HG03097 (cell line): ENCODE measurements around the gene CDKAL1.

Experiments
- ATAC-seq: cut with Tn5 transposase; IDR thresholded peaks from one replicate; pipeline ENCODE4 v1.9.1; 2021; ENCODE audit not compliant: unreplicated experiment, low FRiP score

Gene CDKAL1

DNA sequence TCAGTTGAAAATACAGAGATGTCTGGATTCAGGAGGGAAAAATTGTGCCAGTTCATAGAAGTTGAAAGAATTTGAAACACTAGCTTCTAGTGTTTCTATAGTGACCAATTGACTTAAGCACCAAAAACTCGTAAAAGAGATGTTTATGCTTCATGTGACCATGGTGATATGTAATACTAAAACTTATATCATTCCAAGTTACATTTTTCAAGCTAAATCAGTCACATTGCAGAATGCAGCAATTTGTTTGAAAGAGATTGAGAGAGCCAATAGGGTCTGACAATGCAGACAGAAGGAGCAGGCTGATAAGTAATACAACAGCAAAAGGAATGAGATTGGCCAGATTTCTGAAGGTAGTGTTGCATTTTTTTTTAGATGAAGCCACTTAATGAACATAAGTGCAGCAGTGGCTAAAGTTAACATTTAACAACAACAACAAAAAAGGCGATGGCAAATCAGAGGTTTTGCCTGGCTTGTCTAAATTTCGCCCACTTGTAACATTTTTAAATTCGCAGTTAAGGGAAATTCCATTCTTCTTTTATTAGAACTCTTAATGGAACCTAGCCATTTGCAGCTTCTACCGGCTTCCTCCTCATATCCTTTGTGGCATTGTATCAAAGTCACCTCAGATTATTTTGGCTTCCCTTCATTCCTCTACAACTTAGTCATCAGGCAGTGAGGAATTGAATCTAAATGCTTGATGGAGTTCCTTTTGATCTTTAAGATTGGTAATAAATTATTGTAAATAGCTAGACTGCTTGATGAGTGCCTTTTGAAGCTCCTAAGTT lies 575.3 kb downstream of the CDKAL1 start:
- no peak for ATAC-seq

DNA sequence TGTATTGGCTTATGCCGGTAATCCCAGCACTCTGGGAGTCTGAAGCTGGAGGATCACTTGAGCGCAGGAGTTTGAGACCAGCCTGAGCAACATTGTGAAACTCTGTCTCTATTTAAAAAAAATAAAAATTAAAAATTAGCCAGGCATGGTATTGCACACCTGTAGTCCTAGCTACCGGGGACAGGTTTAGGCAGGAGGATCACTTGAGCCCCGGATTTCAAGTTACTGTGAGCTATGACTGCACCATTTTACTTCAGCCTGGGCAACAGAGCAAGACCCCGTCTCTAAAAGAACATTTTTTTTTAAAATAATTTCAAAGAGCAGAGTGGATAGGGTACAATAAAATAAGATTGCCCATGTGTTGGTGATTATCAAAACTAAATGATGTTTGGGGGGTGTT lies 576.4 kb downstream of the CDKAL1 start:
- no peak for ATAC-seq

DNA sequence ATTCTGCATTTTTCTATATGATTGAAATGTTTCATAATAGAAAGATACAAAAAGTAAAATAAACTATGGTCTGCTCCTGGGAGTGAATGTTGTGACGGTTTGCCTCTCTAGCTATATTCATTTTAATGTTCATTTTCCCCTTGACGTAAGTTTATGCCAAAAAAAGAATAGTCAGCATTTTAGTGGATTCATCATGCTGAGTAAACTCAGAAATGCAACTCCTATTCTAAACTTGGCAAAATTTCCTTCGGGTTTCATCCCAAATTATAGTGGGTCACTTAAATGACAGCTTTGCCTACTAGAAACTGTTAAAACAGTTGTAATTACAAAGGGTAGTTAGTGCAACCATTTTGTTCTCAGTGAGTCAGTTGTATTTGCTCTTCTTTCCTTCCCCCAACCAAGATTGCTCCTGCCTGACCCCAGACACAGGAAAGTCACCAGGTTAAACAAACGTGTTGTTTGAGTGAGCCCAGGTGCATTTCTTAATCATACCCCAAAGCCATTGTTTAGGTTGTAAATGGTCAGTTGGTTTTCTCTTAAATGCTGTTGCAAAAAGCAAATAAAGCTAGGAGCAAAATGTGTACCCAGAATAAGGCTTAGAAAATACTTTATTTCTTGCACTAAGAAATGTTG lies 577.0 kb downstream of the CDKAL1 start:
- ATAC-seq = no peak

DNA sequence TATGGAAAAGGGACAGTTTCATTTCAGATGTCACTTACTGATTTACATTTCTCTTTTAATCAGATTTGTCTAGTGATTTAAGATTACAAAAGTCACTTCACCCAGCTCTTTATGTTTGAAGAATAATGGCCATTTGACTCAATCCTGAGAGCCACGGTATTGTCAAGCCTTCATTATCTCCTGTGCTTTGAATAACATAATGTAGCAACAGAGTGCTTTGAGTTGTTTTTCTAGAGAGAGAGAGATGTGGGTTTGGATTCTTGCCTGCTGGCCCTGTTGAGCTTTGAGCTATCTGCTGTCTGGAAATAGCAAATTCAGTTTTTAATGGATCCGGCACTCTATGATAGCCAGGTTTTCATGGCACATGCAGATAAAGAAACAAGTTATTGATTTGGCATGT lies 580.9 kb downstream of the CDKAL1 start:
- ATAC-seq = no peak

DNA sequence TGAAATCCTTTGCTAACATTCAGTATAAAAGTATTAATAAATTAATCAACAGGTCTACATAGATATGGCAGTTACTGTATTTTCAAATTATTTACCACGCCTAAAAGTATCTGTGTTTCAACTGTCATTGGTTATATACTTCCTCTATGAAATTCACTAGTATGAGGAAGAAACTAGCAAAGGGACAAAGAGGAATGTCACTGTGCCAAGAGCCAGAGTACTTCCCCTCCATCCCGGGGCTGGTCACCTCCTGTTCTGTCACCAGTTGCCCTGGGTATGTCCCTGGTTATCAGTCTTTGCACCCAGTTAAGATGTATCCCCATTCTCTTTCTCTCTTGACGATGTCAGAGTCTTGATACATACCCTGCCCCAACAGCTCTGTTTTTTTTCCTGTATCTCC lies 582.5 kb downstream of the CDKAL1 start:
- ATAC-seq = no peak

DNA sequence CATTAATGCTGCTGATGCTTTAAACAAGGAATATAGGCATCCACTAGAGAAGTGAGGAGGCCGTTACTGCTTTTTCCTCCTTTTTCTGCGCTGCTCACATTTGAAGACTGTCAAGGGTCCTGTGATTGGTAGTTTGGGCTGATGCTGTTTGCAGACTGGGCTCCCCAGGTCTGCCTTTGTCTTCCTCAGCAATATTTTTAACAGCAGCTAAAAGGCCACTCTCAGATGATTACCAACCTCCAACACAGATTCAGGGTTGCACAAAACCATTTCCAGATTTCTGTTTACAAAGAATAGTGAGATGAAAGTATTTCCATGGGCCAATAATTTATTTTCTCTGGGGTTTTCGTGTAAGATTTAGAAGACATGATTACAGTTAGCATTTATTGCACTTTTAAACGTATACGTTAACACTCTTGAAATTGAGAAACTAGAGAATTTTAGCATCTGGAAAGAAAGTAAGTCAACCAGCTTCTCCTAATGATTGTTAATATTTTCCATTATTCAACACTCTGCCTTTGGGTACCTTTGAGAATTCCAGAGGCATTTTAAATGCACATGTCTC lies 584.0 kb downstream of the CDKAL1 start:
- ATAC-seq = no peak

DNA sequence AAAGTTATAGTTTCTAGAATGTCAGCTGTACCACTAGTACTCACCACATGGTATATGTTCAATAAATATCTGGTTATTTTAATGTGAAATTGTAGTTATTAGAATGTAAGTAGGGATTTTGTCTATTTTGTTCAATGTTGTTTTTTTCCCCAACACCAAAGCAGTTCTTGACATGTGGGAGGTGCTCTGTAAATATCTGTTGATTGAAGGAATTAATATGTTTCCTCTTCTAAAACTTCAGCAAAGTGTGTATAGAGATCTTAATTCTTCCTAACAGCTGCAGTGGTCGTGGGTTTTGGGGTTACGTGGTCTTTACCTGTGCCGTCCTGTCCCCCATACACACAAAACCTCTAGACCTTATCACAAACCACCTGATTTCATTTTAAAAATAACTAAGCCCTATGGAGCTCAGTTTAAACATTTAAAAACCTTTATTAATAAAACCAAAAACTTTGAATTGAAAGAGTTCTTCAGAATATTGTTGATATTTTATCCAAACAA lies 587.4 kb downstream of the CDKAL1 start:
- ATAC-seq = no peak

DNA sequence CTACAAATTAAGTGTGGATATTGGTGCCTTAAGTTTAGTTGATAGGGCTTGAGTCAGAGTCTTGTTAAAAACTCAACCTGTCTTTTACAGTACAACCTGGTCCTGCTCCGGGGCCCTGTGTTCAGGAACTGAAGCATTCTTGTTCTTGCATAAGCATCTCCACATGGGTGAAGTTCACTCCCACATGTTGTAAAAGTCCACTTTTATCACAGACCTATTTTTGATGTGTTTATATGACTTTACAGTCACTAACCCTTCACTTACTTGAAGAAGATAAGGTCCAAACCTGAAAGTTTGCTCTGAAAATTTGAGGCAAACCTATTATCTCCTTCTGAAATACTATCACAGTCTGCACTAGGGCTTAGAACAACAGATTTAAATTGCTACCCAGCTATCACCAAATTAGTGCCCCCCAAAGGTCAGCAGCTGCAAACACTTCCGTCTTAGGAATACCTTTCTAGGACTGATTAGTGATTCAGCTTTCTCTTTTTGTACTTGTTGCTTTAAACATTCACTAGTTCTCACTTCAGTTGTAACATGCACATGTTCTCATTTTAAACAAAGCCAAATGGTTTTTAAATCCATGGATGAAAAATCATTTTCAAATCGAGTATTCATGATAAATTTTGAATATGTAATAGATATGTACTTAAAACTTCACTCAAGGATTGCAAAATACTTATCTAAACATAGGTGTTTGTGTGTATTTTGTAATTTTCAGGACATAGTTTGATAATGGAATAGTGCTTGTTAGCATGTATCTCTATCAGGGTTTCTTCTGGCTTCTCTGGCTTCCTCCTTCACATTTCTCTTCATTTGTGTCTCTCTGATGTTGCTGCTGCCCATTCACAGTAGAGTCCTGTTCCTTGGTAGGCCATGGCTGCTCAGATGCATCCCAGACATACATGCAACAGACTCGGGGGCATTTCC lies 589.5 kb downstream of the CDKAL1 start:
- ATAC-seq = no peak

DNA sequence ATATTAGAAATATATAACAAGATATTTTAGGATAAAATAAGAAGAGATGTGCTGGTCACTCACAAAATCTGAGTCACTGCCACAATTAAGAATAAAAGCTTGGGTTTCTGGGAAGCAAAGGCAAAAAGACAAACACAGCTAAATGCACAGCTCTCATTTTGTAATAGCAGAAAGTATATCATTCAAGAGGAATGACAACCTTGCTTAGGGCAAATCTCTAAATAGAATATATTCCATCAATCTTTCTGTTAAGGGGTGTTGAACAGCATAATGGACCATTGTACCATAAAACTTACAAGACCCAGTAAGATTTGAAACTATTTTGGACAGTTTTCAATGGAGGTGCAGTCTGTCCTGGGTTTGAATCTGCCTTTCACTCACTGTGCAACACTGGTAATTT lies 594.3 kb downstream of the CDKAL1 start:
- no peak for ATAC-seq

DNA sequence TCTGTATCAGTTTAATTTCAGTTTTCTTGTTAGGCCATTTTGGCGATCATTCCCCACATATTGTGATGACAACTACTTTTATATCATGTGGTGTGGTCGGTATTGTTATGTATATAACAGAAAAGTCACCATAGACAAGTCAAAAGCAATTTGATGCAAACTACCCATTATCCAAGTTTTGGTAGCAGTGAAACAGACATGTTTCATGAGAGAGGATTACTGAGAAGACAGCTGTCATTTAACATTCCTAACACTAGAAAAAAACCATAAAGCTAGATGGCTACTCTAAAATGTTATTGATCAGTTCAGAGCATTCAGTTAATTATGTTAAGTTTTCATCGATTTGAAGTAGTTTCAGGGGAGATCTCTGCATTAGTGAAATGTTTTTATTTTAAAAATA lies 597.1 kb downstream of the CDKAL1 start:
- ATAC-seq = no peak

DNA sequence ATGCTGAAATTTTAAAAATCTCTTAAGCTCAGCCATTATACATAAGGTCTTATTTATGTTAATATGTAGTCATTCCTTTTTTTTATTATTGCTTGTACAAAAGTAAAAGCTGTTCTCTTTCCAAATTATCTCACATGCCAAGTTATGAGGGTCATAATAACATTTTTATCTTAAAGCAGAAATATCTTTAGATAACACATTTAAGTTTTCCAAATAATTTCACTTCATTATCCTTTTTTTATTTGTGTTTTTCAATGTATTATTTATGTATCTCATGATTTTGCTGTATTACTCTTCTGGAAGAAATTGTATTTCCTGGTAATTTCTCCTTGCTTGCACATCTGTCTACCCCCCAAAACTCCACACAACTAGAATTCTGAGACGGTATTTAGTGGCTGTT lies 598.2 kb downstream of the CDKAL1 start:
- ATAC-seq = no peak

DNA sequence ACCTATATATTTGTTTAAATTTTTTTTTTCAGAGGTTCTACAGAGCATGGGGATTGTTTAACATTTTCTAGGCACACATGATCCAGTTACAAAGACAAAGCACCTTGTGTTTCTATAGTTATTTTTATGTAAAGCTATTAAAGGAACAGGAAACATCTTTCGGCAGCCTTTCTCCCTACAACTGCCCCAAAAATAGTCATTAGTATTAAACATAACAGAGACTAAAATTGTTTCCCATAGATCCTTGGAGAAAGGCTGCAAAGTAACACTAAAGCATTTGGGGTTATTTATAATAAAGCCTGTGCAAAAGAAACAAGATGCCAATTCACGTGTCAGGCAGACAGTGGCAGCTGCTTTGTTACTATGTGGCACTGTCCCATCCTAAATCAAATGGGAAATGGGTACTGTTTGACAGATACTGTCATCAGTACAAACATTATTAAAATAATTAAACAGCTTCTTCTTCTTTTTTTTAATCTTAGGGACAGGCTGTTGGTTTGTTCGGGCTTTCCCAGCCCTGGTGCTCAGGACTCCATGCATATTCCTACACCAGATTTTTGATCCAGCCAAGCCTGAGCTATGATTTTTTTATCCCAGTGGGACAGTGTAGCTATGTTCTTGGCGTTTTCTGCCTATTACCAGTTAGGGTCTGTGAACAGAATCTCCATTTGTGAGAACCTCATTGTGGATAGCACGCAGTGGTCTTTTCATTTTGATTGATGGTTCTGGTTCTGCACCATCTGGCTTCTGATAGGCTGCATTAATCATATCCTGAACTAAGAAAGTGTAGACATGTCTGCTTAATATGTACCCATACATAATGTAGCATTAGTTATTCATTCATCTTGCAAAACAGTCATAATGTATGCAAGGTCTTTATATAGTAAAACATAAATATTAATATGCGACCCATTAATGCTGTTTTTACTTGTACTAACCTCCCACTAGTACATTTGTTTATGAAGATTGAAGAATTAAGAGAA lies 598.9 kb downstream of the CDKAL1 start:
- ATAC-seq = no peak

DNA sequence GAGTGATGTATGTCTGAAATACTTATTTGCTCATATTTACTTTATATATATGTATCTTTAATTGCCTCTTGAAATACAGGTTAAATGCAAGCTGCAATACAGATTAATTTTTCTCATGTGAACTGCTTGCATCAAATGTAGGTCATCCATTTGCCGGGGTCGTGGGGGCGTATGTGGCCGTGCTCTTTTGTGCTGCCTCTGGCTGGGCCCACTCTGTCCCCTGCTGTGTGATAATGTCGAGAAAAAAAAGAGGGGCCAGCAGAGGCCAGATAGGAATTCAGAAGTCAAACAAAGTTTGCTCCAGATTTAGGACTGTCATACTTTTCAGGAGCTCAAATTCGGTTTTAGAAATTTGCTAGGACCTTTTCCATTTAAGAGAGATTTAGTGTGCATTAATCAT lies 599.6 kb downstream of the CDKAL1 start:
- no peak for ATAC-seq

DNA sequence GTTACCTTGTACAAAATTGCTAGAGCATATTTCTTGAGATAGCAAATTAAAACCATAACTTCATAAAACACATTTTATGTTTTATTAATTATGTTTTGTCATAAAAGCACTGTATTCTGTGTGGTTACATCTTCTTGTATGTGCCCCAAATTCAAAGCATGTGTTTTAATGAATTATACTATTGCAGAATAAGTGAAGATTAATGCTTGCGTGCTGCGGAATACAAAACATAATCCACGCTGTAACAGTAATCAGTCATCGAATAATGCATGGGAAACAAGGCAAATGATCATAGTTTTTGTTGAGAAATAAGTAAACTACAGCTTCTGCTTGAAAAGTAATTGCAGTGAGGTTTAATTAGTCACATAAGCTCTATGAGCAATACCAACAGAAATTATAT lies 600.1 kb downstream of the CDKAL1 start:
- no peak for ATAC-seq

DNA sequence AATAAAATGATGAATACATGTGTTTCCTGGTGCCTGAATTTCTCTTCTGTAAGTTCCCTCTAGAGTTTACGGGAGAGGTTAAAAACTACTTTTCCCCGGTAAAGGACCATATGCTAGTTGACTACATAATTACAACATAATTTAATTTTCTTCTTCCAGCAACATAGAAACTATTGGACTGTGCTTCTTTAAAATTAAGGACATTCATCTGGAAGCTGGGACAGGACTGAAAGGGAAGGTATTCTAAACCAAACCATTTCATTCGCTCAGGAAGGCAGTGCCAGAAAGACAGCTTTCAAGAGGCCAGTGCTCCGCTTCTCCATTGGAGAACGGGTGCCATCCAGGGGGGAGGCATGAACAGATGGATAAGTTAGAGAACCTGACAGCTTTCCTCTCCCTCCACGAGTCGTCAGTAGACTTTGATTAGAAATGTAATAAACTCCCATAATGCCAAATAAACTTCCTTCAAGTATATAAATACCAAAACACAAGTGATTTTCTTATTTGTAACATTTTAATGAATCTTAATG lies 601.3 kb downstream of the CDKAL1 start:
- ATAC-seq = no peak

DNA sequence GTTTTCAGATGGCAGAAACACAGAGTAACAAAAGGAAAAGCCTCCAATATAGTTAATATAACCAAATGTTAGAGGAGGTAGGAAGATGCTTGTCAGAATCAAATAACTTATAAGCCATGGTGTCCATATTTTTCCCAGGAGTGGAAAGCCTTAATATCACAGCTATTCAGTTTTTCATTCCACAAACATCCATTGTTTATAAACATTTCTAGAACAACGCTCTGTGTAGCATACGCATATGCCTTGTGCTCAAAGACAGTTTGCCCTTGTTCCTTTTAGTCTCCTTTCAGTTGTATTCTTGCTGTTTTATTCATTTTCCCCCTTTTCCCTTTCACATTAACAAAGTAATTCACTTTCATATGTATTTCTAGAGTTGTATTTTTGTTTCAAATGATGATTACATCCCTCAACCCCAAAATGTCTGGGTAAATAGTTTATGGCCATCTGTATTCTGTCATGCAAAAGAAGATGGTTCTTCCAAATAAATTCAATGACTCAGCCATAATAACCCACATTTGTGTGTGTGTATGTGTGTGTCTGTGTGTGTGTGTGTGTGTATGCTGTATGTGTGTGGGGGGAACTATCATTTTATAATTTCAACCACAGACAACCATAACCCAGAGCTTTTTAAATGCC lies 603.6 kb downstream of the CDKAL1 start:
- ATAC-seq = no peak

DNA sequence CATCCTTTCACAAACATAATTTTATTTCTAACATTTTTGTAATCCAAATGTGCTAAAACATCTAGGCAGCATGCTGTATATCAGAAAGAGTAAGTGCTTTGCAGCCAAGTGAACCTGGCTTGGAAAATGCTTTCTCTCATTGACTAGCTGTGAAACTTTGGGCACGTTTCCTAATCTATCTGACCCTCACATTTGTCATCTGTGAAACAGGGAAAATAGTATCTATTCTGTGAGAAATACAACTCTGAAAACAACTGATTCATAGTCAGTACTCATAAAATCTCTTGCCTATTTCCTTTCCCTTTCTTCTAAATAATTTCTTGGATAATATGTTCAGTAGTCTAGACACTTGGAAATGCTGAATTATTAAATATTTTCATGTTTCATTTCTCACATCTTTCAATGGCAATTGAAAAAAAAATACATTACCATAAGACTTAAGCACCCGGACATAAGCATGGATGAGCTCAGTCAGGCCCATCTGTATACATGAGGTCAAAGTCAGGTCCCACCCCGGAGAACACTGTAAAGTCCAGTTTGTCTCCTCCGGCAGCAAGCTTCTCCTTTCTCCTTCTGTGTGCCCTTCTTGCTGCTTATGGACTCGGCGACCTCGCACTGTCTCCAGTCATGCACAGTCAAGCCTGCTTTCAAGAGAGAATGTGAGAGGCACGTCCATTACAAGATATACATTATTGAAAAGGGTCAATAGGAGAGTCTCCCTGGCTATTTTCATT lies 604.2 kb downstream of the CDKAL1 start:
- no peak for ATAC-seq

DNA sequence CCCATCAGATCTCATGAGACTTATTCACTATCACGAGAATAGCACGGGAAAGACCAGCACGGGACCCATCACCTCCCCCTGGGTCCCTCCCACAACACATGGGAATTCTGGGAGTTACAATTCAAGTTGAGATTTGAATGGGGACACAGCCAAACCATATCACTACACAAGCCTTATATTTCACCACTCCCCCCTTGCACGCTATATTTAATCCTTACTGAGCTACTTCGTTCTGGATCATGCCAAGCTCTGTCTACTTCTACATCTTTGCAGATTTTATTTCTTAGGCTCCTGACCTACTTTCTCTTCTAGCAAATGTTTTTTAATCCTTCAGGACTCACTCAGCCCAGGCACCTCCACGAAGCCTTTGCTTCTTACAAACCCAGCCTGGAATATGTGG lies 606.7 kb downstream of the CDKAL1 start:
- no peak for ATAC-seq
